ENCODE results near the gene DNAH6. TPM values are rescaled to one million over a fixed set of nuclear protein-coding genes. Genes with fewer than 3 reads are reported as not detected.

Gene DNAH6
- total and polyA plus RNA-seq, 2 of the 8 experiments (the other 6 are each of a cell fraction or from before 2014, with no cell fraction given) = 0.06 to 0.43 TPM

DNA sequence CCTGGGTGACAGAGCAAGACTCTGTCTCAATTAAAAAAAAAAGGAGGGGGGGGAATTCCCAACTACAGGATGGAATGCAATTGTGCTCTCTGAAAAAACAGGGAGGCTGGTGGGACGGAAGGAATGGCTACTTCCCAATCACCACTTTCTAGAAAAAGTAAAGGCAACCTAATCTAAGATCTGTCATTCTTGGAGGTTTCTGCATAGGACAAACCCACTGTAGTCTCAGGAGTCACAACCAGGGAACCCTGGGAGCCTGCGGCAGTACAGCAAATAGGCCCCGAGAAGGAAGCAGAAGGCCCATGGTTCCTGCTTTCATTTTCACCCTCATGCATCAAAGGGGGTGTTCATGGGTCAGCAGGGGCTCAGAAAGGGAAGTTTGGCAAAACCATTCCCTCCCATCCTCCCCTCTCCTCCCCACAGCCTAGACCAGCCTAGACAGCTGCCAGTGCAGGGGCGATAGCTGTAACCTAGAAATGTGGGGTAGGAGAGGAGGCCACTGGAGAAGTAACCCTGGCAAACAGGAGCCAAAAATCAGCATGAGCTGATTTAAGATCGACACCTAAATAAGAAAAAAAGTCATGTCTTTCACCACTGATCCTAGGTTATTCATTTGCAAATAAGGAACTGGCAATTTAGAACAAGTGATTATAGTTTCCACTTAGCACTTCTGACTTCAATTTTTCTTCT lies 316.6 kb downstream of the DNAH6 start (continued):
- no peak for TF ChIP-seq KDM5A (IDR thresholded peaks at IDR 0.05; ENCODE audit: low read length)
- no peak for TF ChIP-seq CREB1 (IDR thresholded peaks at IDR 0.05)
- TF ChIP-seq KDM4A (IDR thresholded peaks at IDR 0.05; ENCODE audit: low read depth, low read length, severe bottlenecking) = no peak
